Dedifferentiated amniotic fluid mesenchymal stem cell (primary cell): ENCODE measurements around the gene PUSL1.

Experiments
- DNase-seq: peaks from one replicate; pipeline ENCODE4 v3.0.0-alpha.2; 2016; ENCODE audit errors: extremely low spot score

The PUSL1 gene

GRCh38 chr1:1279028-1279427, 29.4 kb upstream of the PUSL1 start:
- no peak for DNase-seq

- DNase-seq = no peak
These were observed 27.5 kb upstream of the PUSL1 start for GRCh38 chr1:1280782-1281481.

- no peak for DNase-seq
These were observed 26.7 kb upstream of the PUSL1 start for GRCh38 chr1:1281533-1282321.

- DNase-seq = no peak
These were observed 25.4 kb upstream of the PUSL1 start for GRCh38 chr1:1282998-1283397.

GRCh38 chr1:1283821-1284220, 24.6 kb upstream of the PUSL1 start:
- DNase-seq = no peak

GRCh38 chr1:1284221-1285101, 23.9 kb upstream of the PUSL1 start:
- DNase-seq = no peak

- no peak for DNase-seq
These were observed 23.3 kb upstream of the PUSL1 start for GRCh38 chr1:1285102-1285571.

GRCh38 chr1:1285611-1286311, 22.6 kb upstream of the PUSL1 start:
- DNase-seq = no peak

GRCh38 chr1:1286313-1287261, 21.8 kb upstream of the PUSL1 start:
- DNase-seq = no peak

- no peak for DNase-seq
These were observed 20.9 kb upstream of the PUSL1 start for GRCh38 chr1:1287288-1288110.

- DNase-seq = no peak
These were observed 18.1 kb upstream of the PUSL1 start for GRCh38 chr1:1290238-1290731.

- no peak for DNase-seq
These were observed 17.3 kb upstream of the PUSL1 start for GRCh38 chr1:1291023-1291528.

GRCh38 chr1:1291548-1292441, 16.6 kb upstream of the PUSL1 start:
- DNase-seq = no peak

- no peak for DNase-seq
These were observed 16.0 kb upstream of the PUSL1 start for GRCh38 chr1:1292442-1292779.

- no peak for DNase-seq
These were observed 15.5 kb upstream of the PUSL1 start for GRCh38 chr1:1292851-1293250.

GRCh38 chr1:1293263-1294249, 14.8 kb upstream of the PUSL1 start:
- no peak for DNase-seq
